ENCODE results near the gene MOK.

DNA sequence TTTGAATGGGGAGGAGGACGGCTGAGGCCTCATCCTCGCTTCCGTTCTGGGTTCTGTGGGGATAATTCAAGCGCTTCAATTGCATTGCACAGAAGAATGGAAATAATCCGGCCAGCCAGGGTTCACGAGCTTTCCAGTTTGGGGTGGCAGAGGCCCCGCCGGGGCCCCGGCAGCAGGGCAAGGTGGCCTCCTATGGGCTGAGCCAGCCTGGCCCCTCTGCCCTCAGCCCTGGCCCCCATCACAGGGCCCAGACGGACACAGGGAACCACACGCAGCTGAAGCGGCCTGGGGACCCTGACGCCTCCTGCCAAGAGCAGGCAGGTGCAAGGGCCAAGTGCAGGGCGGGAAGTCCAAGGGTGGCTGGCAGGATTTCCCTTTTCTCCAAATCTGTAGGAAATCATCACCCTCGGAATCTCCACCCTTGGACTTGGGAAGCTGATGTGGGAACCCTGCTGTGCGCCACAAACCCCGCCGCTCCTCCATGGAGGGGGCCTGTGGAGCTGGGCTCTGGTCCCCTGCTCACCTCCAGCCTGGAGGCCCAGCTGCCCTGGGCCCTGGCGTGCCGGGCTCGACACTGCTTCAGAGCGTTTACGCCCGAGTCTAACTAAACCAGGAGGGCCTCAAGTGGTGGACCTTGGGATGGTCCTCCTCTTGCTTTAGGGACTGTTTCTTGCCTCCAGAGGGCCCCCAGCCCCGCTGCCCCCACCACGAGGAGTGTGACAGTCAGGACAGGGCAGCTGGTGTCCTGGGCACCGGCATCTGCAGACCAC, 78.4 kb downstream of the MOK start:
- TF ChIP-seq, protein P1, sequence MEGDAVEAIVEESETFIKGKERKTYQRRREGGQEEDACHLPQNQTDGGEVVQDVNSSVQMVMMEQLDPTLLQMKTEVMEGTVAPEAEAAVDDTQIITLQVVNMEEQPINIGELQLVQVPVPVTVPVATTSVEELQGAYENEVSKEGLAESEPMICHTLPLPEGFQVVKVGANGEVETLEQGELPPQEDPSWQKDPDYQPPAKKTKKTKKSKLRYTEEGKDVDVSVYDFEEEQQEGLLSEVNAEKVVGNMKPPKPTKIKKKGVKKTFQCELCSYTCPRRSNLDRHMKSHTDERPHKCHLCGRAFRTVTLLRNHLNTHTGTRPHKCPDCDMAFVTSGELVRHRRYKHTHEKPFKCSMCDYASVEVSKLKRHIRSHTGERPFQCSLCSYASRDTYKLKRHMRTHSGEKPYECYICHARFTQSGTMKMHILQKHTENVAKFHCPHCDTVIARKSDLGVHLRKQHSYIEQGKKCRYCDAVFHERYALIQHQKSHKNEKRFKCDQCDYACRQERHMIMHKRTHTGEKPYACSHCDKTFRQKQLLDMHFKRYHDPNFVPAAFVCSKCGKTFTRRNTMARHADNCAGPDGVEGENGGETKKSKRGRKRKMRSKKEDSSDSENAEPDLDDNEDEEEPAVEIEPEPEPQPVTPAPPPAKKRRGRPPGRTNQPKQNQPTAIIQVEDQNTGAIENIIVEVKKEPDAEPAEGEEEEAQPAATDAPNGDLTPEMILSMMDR (IDR thresholded peaks at IDR 0.05; ENCODE audit: insufficient read depth, low read length, poor library complexity, severe bottlenecking), result no peak
- TF ChIP-seq EZH2phosphoT487 (conservative IDR thresholded peaks at IDR 0.05; ENCODE audit: low read length), result no peak

All from SU-DHL-6 (cell line).